GM13977 (cell line): Measurements from ENCODE around the gene ABCC1.

ENCODE experiments used
- DNase-seq: peaks from one replicate; pipeline ENCODE4 v3.0.0; 2012; ENCODE audit warnings: low spot score
- CTCF ChIP-seq: IDR thresholded peaks from 2 replicates; pipeline ENCODE4 v1.5.1; 2012; ENCODE audit warnings: mild to moderate bottlenecking, control low read depth; ENCODE audit not compliant: insufficient read depth; ENCODE audit errors: extremely low read depth, missing control alignments
- in situ Hi-C: fragments of 300-500 bp; cut with MboI; formaldehyde crosslinking; loops from one replicate; pipeline ENCODE4 v1.12.0; 2022; ENCODE audit warnings: low sequenced_read_pairs, low pct_unique_long_range_greater_than_20kb, mixed read lengths, inconsistent platforms; ENCODE audit not compliant: unreplicated experiment

ABCC1 gene

GRCh38 chr16:16045879-16046278 is 96.5 kb downstream of the ABCC1 start:
- in situ Hi-C loops: no loop called here
- DNase-seq: no peak
- peak; percentile 45 for TF ChIP-seq CTCF

- in situ Hi-C loops: no loop called here
- no peak for DNase-seq
- no peak for TF ChIP-seq CTCF
Observed at GRCh38 chr16:16047761-16048160, 98.3 kb downstream of the ABCC1 start.

GRCh38 chr16:16048904-16049582 is 99.6 kb downstream of the ABCC1 start:
- TF ChIP-seq CTCF: no peak
- in situ Hi-C loops: no loop called here
- DNase-seq: no peak

GRCh38 chr16:16050106-16050505 is 100.7 kb downstream of the ABCC1 start:
- in situ Hi-C loops: no loop called here
- DNase-seq: no peak
- TF ChIP-seq CTCF: no peak

GRCh38 chr16:16051132-16051531 is 101.7 kb downstream of the ABCC1 start:
- DNase-seq: no peak
- TF ChIP-seq CTCF: no peak
- in situ Hi-C loops: no loop called here

GRCh38 chr16:16052916-16053315 is 103.5 kb downstream of the ABCC1 start:
- no peak for DNase-seq
- in situ Hi-C loops: no loop called here
- no peak for TF ChIP-seq CTCF
